HG02885 (cell line): ENCODE measurements around the gene RNF186.
"Not testable (repeated sequence)": the region's sequence is repeated elsewhere in the genome, so short reads cannot be mapped to it uniquely, and the experiment has no call there.

ENCODE experiments used
- ATAC-seq: cut with Tn5 transposase; IDR thresholded peaks from one replicate; pipeline ENCODE4 v1.9.1; 2021; ENCODE audit warnings: mild to moderate bottlenecking; ENCODE audit not compliant: unreplicated experiment, poor library complexity

RNF186 gene

GRCh38 chr1:19814681-19815503 lies at the start of gene RNF186:
TSS of gene RNF186 (minus strand) at chr1:19815283. CDS start at chr1:19815101, 182 bp downstream.
- ATAC-seq, result no peak

GRCh38 chr1:19864570-19865160 lies 49.6 kb upstream of the RNF186 start:
- no peak for ATAC-seq

DNA sequence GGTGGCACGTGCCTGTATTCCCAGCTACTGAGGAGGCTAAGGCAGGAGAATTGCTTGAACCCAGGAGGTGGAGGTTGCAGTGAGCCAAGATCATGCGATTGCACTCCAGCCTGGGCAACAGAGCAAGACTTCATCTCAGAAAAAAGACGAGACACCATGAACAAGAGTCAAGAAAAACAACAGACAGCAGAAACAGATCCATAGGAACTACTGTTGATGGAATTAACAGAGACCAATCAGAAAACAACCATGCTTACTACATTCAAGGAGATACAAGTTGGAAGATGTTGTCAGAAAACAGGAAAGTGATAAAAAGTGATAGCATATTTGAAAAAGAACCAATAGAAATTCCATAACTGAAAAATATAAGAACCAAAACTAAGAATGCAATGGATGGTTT lies 47.9 kb upstream of the RNF186 start:
- ATAC-seq, result no peak

GRCh38 chr1:19861842-19862530 lies 46.9 kb upstream of the RNF186 start:
- no peak for ATAC-seq

DNA sequence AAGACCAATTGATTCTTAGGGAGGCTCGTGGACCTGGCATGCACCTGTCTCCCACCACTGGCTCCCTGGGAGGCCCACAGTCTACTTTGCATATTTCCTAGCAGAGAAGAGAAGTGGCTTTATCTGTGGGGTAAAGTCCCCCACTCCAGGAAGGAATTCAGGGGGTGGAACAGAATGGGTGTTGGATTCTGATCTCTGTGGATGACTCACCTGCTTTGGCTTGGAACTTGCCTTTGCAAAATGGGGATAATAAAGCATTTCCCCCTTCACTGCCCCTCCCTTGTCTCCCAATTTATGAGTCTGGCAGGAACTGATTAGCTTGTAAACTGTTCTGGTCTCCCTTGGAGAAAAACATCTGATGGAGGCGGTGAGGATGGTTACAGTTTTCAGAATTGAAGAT lies 46.0 kb upstream of the RNF186 start:
- ATAC-seq, result no peak

- no peak for ATAC-seq
Measured at GRCh38 chr1:19860418-19860817, 45.3 kb upstream of the RNF186 start.

GRCh38 chr1:19859876-19860275 lies 44.8 kb upstream of the RNF186 start:
- ATAC-seq, result no peak

- no peak for ATAC-seq
Measured at GRCh38 chr1:19858893-19859292, 43.8 kb upstream of the RNF186 start.

GRCh38 chr1:19854866-19855265 lies 39.8 kb upstream of the RNF186 start:
- no peak for ATAC-seq

DNA sequence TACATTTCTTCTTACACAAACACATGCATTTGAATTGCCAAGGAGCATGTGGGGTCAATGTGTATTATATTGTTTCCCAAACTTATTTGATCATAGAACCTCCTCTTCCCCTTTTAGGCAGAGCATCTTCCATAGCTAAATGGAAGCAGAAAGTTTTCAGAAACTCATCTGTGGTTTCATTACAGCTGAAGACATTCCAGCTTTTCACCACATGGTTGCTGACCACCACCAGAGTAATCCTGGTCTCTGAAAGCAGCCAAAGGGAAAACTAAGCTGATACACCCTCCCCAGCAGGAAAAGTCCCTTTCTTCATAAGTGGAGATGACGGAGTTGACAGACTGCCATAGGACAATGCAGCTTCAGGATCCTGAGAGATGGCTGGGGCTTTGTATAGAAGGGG lies 37.0 kb upstream of the RNF186 start:
- ATAC-seq, result no peak

GRCh38 chr1:19850214-19850613 lies 35.1 kb upstream of the RNF186 start:
- ATAC-seq, result no peak

DNA sequence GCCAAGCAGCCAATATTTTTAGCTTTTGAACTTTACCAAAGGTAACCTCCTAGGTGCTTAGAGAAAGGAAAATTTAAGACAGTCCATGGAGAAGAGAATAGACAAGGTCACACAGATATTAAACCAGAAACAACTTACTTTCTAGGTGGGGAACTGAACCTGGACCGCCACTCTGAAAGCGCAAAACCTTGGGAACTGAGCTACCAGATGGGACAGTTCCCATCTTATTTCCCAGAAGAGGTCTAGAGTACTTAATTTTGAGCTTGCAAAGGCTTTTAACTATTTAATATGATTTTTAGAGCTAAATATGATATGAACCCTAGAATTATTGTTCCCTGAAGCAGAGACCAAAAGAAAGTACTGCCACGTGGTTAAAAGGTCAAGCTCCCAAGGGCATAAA lies 34.2 kb upstream of the RNF186 start:
- ATAC-seq, result not testable (repeated sequence)

GRCh38 chr1:19847334-19847733 lies 32.3 kb upstream of the RNF186 start:
- not testable (repeated sequence) for ATAC-seq

- ATAC-seq, result no peak
Measured at GRCh38 chr1:19846338-19846737, 31.3 kb upstream of the RNF186 start.

DNA sequence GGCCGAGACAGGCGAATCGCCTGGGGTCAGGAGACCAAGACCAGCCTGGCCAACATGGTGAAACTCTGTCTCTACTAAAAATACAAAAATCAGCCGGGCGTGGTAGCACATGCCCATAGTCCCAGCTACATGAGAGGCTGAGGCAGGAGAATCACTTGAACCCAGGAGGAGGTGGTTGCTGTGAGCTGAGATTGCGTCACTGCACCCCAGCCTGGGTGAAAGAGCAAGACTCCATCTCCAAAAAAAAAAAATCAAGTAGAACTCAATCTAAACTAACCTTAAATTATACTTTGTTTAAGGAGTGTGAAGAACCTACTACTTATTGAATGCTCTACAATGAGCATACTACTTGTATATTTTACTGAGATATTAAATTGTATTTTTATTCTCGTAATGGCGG lies 30.5 kb upstream of the RNF186 start:
- ATAC-seq, result no peak

DNA sequence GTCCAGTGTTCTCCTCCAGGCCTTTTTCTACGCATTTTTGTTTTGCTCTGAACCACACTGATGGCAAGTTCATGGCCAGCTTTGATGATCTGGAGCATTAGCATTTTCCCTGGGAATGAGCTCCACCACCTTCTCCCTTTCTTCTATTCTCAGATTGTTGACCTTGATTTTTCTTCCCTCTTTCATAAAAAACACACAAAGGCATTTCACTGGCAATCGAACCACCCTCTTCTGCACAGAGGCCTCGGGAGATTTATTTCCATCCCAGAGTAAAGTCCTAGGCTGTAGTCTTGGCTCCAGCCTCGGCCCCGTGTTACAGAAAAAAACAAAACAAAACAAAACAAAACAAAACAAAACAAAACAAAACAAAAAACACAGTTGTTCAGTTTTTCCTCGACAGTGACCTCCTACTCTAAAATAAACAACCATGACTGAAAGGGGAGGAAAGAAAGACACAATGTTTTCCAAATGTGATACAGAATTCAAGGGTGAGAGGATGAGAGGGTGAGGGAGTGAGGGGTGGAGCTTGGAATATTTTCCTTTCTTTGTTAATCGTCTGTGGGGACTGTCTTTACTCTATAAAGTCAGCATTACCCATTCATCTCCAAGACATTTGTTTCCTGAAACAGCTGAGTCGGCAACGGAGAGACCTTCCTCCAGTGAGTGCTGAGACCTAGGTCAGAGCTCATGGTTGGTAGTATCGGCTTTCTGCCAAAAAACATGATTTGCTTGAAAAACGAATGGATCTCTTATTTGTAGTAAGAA lies 29.8 kb upstream of the RNF186 start:
- ATAC-seq, result no peak

DNA sequence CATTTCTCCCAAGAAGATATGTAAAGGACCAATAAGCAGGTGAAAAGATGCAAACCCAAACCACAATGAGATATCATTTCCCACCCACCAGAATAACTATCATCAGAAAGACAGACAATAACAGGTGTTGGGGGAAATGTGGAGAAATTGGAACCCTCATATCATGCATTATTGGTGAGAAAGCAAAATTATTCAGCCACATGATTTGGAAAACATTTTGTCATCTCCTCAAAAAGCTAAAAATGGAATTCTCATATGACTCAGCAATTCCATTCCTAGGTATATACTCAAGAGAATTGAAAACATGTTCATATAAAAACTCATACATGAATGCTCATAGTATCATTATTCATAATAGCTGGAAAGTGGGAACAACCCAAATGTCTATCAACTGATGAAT lies 25.1 kb upstream of the RNF186 start:
- no peak for ATAC-seq

GRCh38 chr1:19837866-19838265 lies 22.8 kb upstream of the RNF186 start:
- ATAC-seq, result no peak

DNA sequence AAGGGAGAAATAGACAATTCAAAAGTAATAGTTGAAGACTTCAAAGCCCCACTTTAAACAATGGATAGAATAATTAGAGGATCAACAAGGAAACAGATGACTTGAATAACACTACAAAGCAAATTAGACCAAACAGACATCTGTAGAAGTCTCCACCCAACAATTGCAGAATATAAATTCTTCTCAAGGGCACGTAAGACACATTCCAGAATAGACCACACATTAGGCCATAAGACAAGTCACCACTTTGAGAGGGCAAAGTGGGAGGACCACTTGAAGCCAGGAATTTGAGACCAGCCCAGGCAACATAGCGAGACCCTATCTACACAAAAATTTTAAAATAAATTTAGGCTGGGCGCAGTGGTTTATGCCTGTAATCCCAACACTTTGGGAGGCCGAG lies 20.5 kb upstream of the RNF186 start:
- ATAC-seq, result no peak

- ATAC-seq, result no peak
Measured at GRCh38 chr1:19831441-19831840, 16.4 kb upstream of the RNF186 start.

- no peak for ATAC-seq
Measured at GRCh38 chr1:19828546-19828945, 13.5 kb upstream of the RNF186 start.
